Panc1 (cell line): Measurements from ENCODE around the gene SNX12.

Experiments used
- POLR2AphosphoS5 ChIP-seq: IDR thresholded peaks from 2 replicates; pipeline ENCODE4 v1.6.1; 2012; ENCODE audit warnings: mild to moderate bottlenecking, low read depth, low read length, moderate library complexity
- SIN3A ChIP-seq: IDR thresholded peaks from 2 replicates; pipeline ENCODE4 v1.6.1; 2012; ENCODE audit warnings: low read depth, mild to moderate bottlenecking, low read length, moderate library complexity, borderline replicate concordance; ENCODE audit not compliant: insufficient read depth
- TF ChIP-seq, protein P1 (sequence below): fragments of 450-650 bp; IDR thresholded peaks from 2 replicates; pipeline ENCODE4 v1.5.1; 2017; ENCODE audit warnings: mild to moderate bottlenecking
- TF ChIP-seq, protein P2 (sequence below), 2 experiments: IDR thresholded peaks; 2 replicates each; pipeline ENCODE4 v1.6.1; 2011 to 2012; ENCODE audit warnings: low read depth in 2 of 2, control low read depth in 1 of 2, low read length in 1 of 2, mild to moderate bottlenecking in 1 of 2, moderate library complexity in 1 of 2; ENCODE audit not compliant: insufficient read depth in 1 of 2

DNA sequence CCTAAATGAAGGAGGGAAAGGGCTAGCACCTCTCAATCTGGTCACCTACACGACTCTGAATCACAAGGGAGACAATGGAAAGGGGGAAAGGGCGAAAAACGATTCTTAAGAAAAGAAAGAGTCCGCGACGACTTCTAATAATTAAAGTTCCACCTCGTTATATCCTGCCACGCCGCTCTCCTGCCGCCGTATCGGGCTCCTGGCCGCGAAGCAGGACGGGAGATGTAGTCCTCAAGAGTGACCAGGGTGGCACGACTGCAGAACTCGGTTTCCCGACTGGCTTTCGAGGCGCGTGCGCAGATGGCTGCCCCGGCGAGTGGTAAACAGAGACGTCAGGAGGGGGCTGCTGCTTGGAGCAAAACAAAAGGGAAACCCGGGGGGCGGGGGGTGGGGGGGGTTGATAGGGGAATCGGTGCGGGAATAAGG, 27.4 kb upstream of the SNX12 start, which contains the start of gene FOXO4:
- TF ChIP-seq, protein P1, sequence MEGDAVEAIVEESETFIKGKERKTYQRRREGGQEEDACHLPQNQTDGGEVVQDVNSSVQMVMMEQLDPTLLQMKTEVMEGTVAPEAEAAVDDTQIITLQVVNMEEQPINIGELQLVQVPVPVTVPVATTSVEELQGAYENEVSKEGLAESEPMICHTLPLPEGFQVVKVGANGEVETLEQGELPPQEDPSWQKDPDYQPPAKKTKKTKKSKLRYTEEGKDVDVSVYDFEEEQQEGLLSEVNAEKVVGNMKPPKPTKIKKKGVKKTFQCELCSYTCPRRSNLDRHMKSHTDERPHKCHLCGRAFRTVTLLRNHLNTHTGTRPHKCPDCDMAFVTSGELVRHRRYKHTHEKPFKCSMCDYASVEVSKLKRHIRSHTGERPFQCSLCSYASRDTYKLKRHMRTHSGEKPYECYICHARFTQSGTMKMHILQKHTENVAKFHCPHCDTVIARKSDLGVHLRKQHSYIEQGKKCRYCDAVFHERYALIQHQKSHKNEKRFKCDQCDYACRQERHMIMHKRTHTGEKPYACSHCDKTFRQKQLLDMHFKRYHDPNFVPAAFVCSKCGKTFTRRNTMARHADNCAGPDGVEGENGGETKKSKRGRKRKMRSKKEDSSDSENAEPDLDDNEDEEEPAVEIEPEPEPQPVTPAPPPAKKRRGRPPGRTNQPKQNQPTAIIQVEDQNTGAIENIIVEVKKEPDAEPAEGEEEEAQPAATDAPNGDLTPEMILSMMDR = no peak
- TF ChIP-seq POLR2AphosphoS5 = 0 out of 2 replicates have a peak, but pooled peaks have one; percentile 26
- no peak for TF ChIP-seq SIN3A
- TF ChIP-seq, protein P2, sequence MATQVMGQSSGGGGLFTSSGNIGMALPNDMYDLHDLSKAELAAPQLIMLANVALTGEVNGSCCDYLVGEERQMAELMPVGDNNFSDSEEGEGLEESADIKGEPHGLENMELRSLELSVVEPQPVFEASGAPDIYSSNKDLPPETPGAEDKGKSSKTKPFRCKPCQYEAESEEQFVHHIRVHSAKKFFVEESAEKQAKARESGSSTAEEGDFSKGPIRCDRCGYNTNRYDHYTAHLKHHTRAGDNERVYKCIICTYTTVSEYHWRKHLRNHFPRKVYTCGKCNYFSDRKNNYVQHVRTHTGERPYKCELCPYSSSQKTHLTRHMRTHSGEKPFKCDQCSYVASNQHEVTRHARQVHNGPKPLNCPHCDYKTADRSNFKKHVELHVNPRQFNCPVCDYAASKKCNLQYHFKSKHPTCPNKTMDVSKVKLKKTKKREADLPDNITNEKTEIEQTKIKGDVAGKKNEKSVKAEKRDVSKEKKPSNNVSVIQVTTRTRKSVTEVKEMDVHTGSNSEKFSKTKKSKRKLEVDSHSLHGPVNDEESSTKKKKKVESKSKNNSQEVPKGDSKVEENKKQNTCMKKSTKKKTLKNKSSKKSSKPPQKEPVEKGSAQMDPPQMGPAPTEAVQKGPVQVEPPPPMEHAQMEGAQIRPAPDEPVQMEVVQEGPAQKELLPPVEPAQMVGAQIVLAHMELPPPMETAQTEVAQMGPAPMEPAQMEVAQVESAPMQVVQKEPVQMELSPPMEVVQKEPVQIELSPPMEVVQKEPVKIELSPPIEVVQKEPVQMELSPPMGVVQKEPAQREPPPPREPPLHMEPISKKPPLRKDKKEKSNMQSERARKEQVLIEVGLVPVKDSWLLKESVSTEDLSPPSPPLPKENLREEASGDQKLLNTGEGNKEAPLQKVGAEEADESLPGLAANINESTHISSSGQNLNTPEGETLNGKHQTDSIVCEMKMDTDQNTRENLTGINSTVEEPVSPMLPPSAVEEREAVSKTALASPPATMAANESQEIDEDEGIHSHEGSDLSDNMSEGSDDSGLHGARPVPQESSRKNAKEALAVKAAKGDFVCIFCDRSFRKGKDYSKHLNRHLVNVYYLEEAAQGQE (IDR thresholded peaks at IDR 0.05; ENCODE audit: insufficient read depth in 1 of 2, low read depth in 2 of 2, low read length in 1 of 2) = no peak
